Thyroid gland (tissue), 4 donors: ENCODE results near the gene SNX22.

ENCODE experiments used
- CTCF ChIP-seq, 6 experiments: fragments of 200-600 bp in 3 of 6; fragments of 450-650 bp in 3 of 6; sonication (generic) in 3 of 6; IDR thresholded peaks; one replicate each; pipeline ENCODE4 v1.5.1; 2016 to 2019; ENCODE audit warnings: antibody characterized with exemption in 6 of 6, mild to moderate bottlenecking in 2 of 6, inconsistent platforms in 1 of 6, moderate library complexity in 1 of 6
- POLR2A ChIP-seq, 2 donors: fragments of 450-650 bp; IDR thresholded peaks; one replicate each; pipeline ENCODE4 v1.6.1; 2017; ENCODE audit warnings: antibody characterized with exemption in 2 of 2, mild to moderate bottlenecking in 2 of 2, moderate library complexity in 1 of 2

GRCh38 chr15:64136347-64136746, 15.2 kb upstream of the SNX22 start:
- TF ChIP-seq POLR2A (IDR thresholded peaks at IDR 0.05) (no peak), CTCF (IDR thresholded peaks at IDR 0.05) (no peak)
